ENCODE results near the gene GALNTL6.

Gene GALNTL6

DNA sequence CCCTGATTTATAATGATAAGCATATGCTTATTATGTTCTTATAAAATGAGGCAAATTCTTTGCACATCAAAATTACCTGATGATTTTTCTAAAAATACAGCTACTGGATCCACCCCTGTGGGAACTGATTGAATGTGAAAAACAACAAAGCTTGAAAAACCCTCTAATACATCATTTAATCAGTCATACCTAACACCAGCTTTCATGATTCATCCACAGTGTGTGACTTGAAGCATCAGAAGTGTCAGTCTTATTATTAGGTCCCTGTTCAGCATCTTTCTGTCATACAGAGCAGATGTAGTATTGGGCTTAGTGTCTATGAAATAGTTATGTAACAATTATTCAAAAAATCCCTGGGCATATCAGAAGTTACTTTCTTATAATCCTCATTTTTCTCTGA lies 684.1 kb downstream of the GALNTL6 start:
- no peak for DNase-seq (ENCODE audit: low read depth in 1 of 2, low spot score in 1 of 2)
- Histone ChIP-seq H3K4me3 (replicated peaks; ENCODE audit: insufficient read depth, low read length) (no peak overlapping the region), H3K27me3 (ENCODE audit: insufficient read depth, poor library complexity, severe bottlenecking) (no peaks in the 10 kb centered on the region), H3K27ac (replicated peaks) (no peak overlapping the region)
- TF ChIP-seq GABPA (IDR thresholded peaks at IDR 0.05; ENCODE audit: low read depth) (no peak), POLR2AphosphoS5 (IDR thresholded peaks at IDR 0.05; ENCODE audit: low read depth) (no peak), SPI1 (IDR thresholded peaks at IDR 0.05; ENCODE audit: borderline replicate concordance, low read depth) (no peak)
- TF ChIP-seq, protein P1, sequence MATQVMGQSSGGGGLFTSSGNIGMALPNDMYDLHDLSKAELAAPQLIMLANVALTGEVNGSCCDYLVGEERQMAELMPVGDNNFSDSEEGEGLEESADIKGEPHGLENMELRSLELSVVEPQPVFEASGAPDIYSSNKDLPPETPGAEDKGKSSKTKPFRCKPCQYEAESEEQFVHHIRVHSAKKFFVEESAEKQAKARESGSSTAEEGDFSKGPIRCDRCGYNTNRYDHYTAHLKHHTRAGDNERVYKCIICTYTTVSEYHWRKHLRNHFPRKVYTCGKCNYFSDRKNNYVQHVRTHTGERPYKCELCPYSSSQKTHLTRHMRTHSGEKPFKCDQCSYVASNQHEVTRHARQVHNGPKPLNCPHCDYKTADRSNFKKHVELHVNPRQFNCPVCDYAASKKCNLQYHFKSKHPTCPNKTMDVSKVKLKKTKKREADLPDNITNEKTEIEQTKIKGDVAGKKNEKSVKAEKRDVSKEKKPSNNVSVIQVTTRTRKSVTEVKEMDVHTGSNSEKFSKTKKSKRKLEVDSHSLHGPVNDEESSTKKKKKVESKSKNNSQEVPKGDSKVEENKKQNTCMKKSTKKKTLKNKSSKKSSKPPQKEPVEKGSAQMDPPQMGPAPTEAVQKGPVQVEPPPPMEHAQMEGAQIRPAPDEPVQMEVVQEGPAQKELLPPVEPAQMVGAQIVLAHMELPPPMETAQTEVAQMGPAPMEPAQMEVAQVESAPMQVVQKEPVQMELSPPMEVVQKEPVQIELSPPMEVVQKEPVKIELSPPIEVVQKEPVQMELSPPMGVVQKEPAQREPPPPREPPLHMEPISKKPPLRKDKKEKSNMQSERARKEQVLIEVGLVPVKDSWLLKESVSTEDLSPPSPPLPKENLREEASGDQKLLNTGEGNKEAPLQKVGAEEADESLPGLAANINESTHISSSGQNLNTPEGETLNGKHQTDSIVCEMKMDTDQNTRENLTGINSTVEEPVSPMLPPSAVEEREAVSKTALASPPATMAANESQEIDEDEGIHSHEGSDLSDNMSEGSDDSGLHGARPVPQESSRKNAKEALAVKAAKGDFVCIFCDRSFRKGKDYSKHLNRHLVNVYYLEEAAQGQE (IDR thresholded peaks at IDR 0.05; ENCODE audit: insufficient replicate concordance, low read depth): no peak
- TF ChIP-seq, protein P2, sequence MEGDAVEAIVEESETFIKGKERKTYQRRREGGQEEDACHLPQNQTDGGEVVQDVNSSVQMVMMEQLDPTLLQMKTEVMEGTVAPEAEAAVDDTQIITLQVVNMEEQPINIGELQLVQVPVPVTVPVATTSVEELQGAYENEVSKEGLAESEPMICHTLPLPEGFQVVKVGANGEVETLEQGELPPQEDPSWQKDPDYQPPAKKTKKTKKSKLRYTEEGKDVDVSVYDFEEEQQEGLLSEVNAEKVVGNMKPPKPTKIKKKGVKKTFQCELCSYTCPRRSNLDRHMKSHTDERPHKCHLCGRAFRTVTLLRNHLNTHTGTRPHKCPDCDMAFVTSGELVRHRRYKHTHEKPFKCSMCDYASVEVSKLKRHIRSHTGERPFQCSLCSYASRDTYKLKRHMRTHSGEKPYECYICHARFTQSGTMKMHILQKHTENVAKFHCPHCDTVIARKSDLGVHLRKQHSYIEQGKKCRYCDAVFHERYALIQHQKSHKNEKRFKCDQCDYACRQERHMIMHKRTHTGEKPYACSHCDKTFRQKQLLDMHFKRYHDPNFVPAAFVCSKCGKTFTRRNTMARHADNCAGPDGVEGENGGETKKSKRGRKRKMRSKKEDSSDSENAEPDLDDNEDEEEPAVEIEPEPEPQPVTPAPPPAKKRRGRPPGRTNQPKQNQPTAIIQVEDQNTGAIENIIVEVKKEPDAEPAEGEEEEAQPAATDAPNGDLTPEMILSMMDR (IDR thresholded peaks at IDR 0.05; ENCODE audit: insufficient read depth, low read length): no peak

DNA sequence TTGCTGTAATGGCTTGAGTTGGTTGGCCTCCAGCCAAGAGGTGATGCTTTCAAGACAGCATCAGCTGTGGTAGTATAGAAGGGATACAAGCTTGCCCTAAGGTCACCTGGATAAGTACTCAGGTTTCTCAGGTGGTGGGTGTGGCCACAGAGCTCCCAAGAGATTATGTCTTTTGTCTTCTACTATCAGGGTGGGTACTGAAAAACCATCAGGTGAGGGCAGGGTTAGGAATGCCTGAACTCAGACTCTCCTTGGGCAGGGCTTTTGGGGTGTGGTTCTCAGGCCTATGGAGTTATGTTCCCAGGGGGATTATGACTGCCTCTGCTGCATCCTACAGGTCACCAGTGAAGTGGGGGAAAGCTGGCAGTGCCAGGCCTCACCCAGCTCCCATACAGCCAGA lies 700.8 kb downstream of the GALNTL6 start:
- Histone ChIP-seq H3K27me3 (ENCODE audit: insufficient read depth, poor library complexity, severe bottlenecking) (no peaks in the 10 kb centered on the region), H3K4me3 (replicated peaks; ENCODE audit: insufficient read depth, low read length) (no peak overlapping the region), H3K27ac (replicated peaks) (no peak overlapping the region)
- no peak for DNase-seq (ENCODE audit: low read depth in 1 of 2, low spot score in 1 of 2)
- no peak for TF ChIP-seq POLR2AphosphoS5 (IDR thresholded peaks at IDR 0.05; ENCODE audit: low read depth)
- no peak for TF ChIP-seq SPI1 (IDR thresholded peaks at IDR 0.05; ENCODE audit: borderline replicate concordance, low read depth)
- TF ChIP-seq, protein P1 (IDR thresholded peaks at IDR 0.05; ENCODE audit: insufficient replicate concordance, low read depth): no peak
- TF ChIP-seq GABPA (IDR thresholded peaks at IDR 0.05; ENCODE audit: low read depth): no peak
- TF ChIP-seq, protein P2 (IDR thresholded peaks at IDR 0.05; ENCODE audit: insufficient read depth, low read length): no peak

DNA sequence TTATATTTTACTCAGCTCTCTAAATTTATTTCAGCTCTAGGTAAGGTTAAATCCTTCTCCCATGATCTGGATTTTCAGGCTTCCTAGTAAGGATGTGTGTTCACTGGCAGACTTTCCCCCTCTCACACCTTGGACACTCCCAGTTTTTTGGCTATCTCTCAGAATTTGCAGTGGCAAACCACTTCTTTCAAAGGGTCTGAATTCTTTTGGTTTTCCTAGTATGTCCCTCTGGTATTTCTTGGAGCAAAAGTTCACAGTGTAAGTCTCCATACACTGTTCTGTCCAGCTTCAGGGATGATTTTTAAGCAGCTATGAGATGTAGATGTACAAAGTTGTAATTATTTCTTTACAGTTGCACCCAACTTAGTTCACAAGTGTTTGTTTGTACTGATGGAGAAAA lies 701.6 kb downstream of the GALNTL6 start:
- DNase-seq (ENCODE audit: low read depth in 1 of 2, low spot score in 1 of 2): no peak
- Histone ChIP-seq H3K27ac (replicated peaks) (no peak overlapping the region), H3K4me3 (replicated peaks; ENCODE audit: insufficient read depth, low read length) (no peak overlapping the region), H3K27me3 (ENCODE audit: insufficient read depth, poor library complexity, severe bottlenecking) (no peaks in the 10 kb centered on the region)
- TF ChIP-seq, protein P1 (IDR thresholded peaks at IDR 0.05; ENCODE audit: insufficient replicate concordance, low read depth): no peak
- TF ChIP-seq SPI1 (IDR thresholded peaks at IDR 0.05; ENCODE audit: borderline replicate concordance, low read depth) (no peak), POLR2AphosphoS5 (IDR thresholded peaks at IDR 0.05; ENCODE audit: low read depth) (no peak), GABPA (IDR thresholded peaks at IDR 0.05; ENCODE audit: low read depth) (no peak)
- TF ChIP-seq, protein P2 (IDR thresholded peaks at IDR 0.05; ENCODE audit: insufficient read depth, low read length): no peak

All from HL-60 (cell line).